GM21529 (cell line): Measurements from ENCODE around the gene ZNF343.
A peak's percentile ranks its signal among the peaks of the same experiment; 100 is the strongest.
"Not testable (repeated sequence)": the region's sequence is repeated elsewhere in the genome, so short reads cannot be mapped to it uniquely, and the experiment has no call there.

Experiments
- ATAC-seq: cut with Tn5 transposase; IDR thresholded peaks from one replicate; pipeline ENCODE4 v1.9.1; 2021; ENCODE audit not compliant: unreplicated experiment

Gene ZNF343

GRCh38 chr20:2508631-2509467 lies at the start of gene ZNF343:
Gene ZNF343 (minus strand): TSS chr20:2508915. CDS start chr20:2493895, 15,020 bp downstream.
- peak; percentile 96 for ATAC-seq

- no peak for ATAC-seq
Measured at GRCh38 chr20:2557873-2558580, 49.3 kb upstream of the ZNF343 start.

- no peak for ATAC-seq
Measured at GRCh38 chr20:2545594-2545993, 36.9 kb upstream of the ZNF343 start.

GRCh38 chr20:2544211-2544610 lies 35.5 kb upstream of the ZNF343 start:
- ATAC-seq = no peak

GRCh38 chr20:2542361-2542760 lies 33.6 kb upstream of the ZNF343 start:
- no peak for ATAC-seq

GRCh38 chr20:2541940-2542339 lies 33.2 kb upstream of the ZNF343 start:
- ATAC-seq = no peak

GRCh38 chr20:2538931-2539720 lies 30.4 kb upstream of the ZNF343 start:
- ATAC-seq = no peak

- no peak for ATAC-seq
Measured at GRCh38 chr20:2538356-2538755, 29.6 kb upstream of the ZNF343 start.

GRCh38 chr20:2537101-2537500 lies 28.4 kb upstream of the ZNF343 start:
- no peak for ATAC-seq

- no peak for ATAC-seq
Measured at GRCh38 chr20:2536560-2536986, 27.9 kb upstream of the ZNF343 start, which contains the start of gene TMC2. Gene TMC2 (plus strand): TSS chr20:2536573. CDS start chr20:2536622, 49 bp downstream.

- ATAC-seq = no peak
Measured at GRCh38 chr20:2535711-2536559, 27.2 kb upstream of the ZNF343 start.

- no peak for ATAC-seq
Measured at GRCh38 chr20:2533118-2533517, 24.4 kb upstream of the ZNF343 start.

- ATAC-seq = no peak
Measured at GRCh38 chr20:2528671-2529271, 20.1 kb upstream of the ZNF343 start.

GRCh38 chr20:2527762-2528161 lies 19.0 kb upstream of the ZNF343 start:
- ATAC-seq = no peak

- ATAC-seq = not testable (repeated sequence)
Measured at GRCh38 chr20:2526218-2526583, 17.5 kb upstream of the ZNF343 start.

GRCh38 chr20:2524709-2525506 lies 16.2 kb upstream of the ZNF343 start:
- peak; percentile 55 for ATAC-seq

- peak; percentile 79 for ATAC-seq
Measured at GRCh38 chr20:2523919-2524708, 15.4 kb upstream of the ZNF343 start.

- ATAC-seq = not testable (repeated sequence)
Measured at GRCh38 chr20:2522826-2523429, 14.2 kb upstream of the ZNF343 start.
